ENCODE data around the gene ANGEL2. TPM values are rescaled to one million over a fixed set of nuclear protein-coding genes. Genes with fewer than 3 reads are reported as not detected.

ANGEL2 gene
- total and polyA plus RNA-seq, 11 donors, result 9.2 to 26.6 (median 14.5) TPM

DNA sequence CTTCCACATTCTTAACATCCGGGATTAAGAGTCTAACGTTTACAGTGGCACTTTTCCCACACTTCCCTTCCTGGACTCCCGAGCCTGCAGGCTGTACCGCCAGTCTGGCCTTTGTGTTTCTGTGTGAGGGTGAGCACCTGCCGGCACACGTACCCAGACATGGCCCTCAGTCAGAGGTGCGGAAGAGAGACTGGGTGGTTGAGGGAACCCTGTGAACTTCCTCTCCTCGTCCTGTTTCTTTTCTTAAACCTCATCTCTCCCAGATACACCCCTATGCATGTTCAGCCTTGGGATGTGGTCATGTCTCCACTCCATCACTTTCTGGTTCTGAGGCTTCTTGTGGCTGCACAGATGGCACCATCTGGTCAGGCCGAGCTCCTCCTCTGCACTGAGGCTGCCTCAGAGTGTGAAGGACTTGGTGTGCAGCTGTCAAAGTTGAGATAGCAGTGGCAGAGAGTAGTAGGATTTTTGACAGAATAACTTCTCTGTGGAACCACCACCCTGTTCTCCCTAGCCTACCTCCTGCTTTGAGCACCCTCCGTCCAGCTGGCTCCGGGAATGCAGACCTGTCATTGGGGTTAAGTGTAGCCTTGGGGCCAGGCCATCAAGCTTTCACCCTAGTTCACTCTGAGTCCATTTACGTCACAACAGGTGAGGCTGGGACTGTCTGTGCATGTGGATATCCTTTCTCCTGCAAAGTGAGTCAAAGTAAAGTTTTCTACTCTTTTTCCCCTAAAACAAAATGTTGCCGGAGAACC is 33.9 kb downstream of the ANGEL2 start:
- ATAC-seq (peak in 3 of 4 donors; percentile 21 to 63 (median 44)), DNase-seq (peak in 2 of 5 donors; percentile 46 to 48)
- H3K27ac ChIP-seq, result peak overlapping the region in 6 of 12 donors; percentile 13 to 55 (median 33)
- WGBS, 4 donors, result 48 to 54% (median 53%) methylated on average over 13 of the region's 13 CpGs
- H3K27me3 ChIP-seq, result no peaks in the 10 kb centered on the region
- intact Hi-C loops (cut with DNase I), result loop anchor here in 1 of 10 donors (5.0 kb wide), 1 partner anchor 59 kb away; no protein-coding TSS in a partner anchor
- H3K4me3 ChIP-seq, result no peak overlapping the region
- no peaks in the 10 kb centered on the region for H3K36me3 ChIP-seq
- no peaks in the 10 kb centered on the region for H3K9me3 ChIP-seq
- no peak for TF ChIP-seq POLR2A (IDR thresholded peaks at IDR 0.05)
- no peak for TF ChIP-seq CTCF (IDR thresholded peaks at IDR 0.05)
- peaks cover 0 to 37% (median 26%) of the 10 kb centered on the region in 12 donors for H3K4me1 ChIP-seq

GRCh38 chr1:212981025-212981495 is 34.6 kb downstream of the ANGEL2 start:
- intact Hi-C loops (cut with DNase I), result loop anchor here in 1 of 10 donors (5.0 kb wide), 1 partner anchor 59 kb away; no protein-coding TSS in a partner anchor
- no peaks in the 10 kb centered on the region for H3K36me3 ChIP-seq
- H3K27me3 ChIP-seq, result no peaks in the 10 kb centered on the region
- peak in 4 of 5 donors; percentile 51 to 71 (median 64) for DNase-seq
- H3K27ac ChIP-seq, result peak overlapping the region in 5 of 12 donors; percentile 13 to 46 (median 27)
- peaks cover 0 to 37% (median 26%) of the 10 kb centered on the region in 12 donors for H3K4me1 ChIP-seq
- peak; percentile 48 to 74 (median 57) for ATAC-seq
- no peak overlapping the region for H3K4me3 ChIP-seq
- whole genome bisulfite sequencing, 4 donors, result 32 to 43% (median 40%) methylated on average over 10 to 11 of the region's 11 CpGs
- TF ChIP-seq POLR2A (IDR thresholded peaks at IDR 0.05) (no peak), CTCF (IDR thresholded peaks at IDR 0.05) (no peak)
- no peaks in the 10 kb centered on the region for H3K9me3 ChIP-seq

DNA sequence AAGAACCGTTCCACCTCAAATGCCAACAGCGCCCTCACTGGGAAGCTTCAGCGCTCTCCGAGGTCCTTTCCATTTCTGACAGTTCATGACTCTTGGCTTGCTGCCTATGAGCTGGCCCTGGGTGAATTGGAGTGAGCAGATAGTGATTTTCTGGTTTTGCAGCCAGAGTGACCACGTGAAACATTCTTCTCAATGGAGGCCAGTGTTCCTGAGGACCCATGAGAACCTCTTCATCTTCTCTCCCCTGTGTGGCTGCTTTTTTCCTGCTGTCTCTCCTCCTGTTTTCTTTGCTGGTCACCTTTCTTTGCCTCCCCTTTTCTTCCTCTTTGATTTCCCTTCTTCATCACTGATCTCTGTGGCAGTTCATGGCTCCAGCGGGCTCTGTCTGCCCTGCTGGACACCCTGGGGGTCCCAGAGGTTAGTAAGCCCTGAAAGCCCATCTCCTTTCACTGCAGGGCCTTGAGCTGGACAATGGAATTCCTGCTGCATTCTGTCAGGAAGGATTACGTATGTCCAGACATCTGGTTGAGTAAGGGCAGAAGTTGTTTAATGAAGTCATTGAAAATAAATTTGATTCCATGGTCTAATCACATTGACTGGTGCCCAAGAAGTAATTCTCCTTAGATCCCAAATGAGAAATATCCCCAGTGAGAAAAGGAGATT is 35.4 kb downstream of the ANGEL2 start:
- H3K27ac ChIP-seq, result peak overlapping the region in 4 of 12 donors; percentile 26 to 46 (median 27)
- no peaks in the 10 kb centered on the region for H3K9me3 ChIP-seq
- intact Hi-C loops (cut with DNase I), result loop anchor here in 1 of 10 donors (5.0 kb wide), 1 partner anchor 58 kb away; no protein-coding TSS in a partner anchor
- H3K4me3 ChIP-seq, result no peak overlapping the region
- peaks cover 0 to 37% (median 26%) of the 10 kb centered on the region in 12 donors for H3K4me1 ChIP-seq
- no peaks in the 10 kb centered on the region for H3K36me3 ChIP-seq
- 35 to 58% (median 50%) methylated on average over 7 of the region's 7 CpGs for WGBS, 4 donors
- no peaks in the 10 kb centered on the region for H3K27me3 ChIP-seq
- DNase-seq, result peak in 4 of 5 donors; percentile 26 to 66 (median 44)
- peak in 3 of 4 donors; percentile 14 to 40 (median 32) for ATAC-seq
- no peak for TF ChIP-seq POLR2A (IDR thresholded peaks at IDR 0.05)
- peak in 1 of 12 donors; percentile 13 for TF ChIP-seq CTCF (IDR thresholded peaks at IDR 0.05)

Data from heart left ventricle (tissue), 16 donors.